HuH-7 (cell line): ENCODE results near the gene DDX6.
A peak's percentile ranks its signal among the peaks of the same experiment; 100 is the strongest.
"Not testable (repeated sequence)": the region's sequence is repeated elsewhere in the genome, so short reads cannot be mapped to it uniquely, and the experiment has no call there.

Experiments
- DNase-seq: peaks from one replicate; pipeline ENCODE4 v3.0.0; 2011; ENCODE audit warnings: low spot score

DDX6 gene

GRCh38 chr11:118791111-118791960 lies at the start of gene DDX6:
TSS of gene DDX6 (minus strand) at chr11:118791164. CDS start at chr11:118786251, 4,913 bp downstream.
- DNase-seq, result peak; percentile 82

GRCh38 chr11:118838905-118839553 lies 48.1 kb upstream of the DDX6 start:
- no peak for DNase-seq

- no peak for DNase-seq
Observed at GRCh38 chr11:118837868-118838267, 46.9 kb upstream of the DDX6 start.

GRCh38 chr11:118834427-118835028 lies 43.6 kb upstream of the DDX6 start:
- DNase-seq, result no peak

- DNase-seq, result no peak
Observed at GRCh38 chr11:118827118-118827517, 36.2 kb upstream of the DDX6 start.

- DNase-seq, result not testable (repeated sequence)
Observed at GRCh38 chr11:118822936-118823510, 32.1 kb upstream of the DDX6 start.

GRCh38 chr11:118820412-118821357 lies 29.7 kb upstream of the DDX6 start:
- no peak for DNase-seq

GRCh38 chr11:118820025-118820379 lies 29.0 kb upstream of the DDX6 start:
- not testable (repeated sequence) for DNase-seq

GRCh38 chr11:118819334-118820024 lies 28.5 kb upstream of the DDX6 start:
- DNase-seq, result no peak

GRCh38 chr11:118818130-118818529 lies 27.2 kb upstream of the DDX6 start:
- DNase-seq, result no peak

- DNase-seq, result no peak
Observed at GRCh38 chr11:118813551-118813950, 22.6 kb upstream of the DDX6 start.

GRCh38 chr11:118812485-118812884 lies 21.5 kb upstream of the DDX6 start:
- no peak for DNase-seq

GRCh38 chr11:118807800-118808778 lies 17.1 kb upstream of the DDX6 start:
- DNase-seq, result no peak

GRCh38 chr11:118806400-118806799 lies 15.4 kb upstream of the DDX6 start:
- no peak for DNase-seq

- DNase-seq, result no peak
Observed at GRCh38 chr11:118804094-118804493, 13.1 kb upstream of the DDX6 start.

GRCh38 chr11:118799372-118799771 lies 8.4 kb upstream of the DDX6 start:
- DNase-seq, result no peak

- DNase-seq, result no peak
Observed at GRCh38 chr11:118797510-118797909, 6.5 kb upstream of the DDX6 start.

GRCh38 chr11:118792570-118793124 lies 1.7 kb upstream of the DDX6 start:
- DNase-seq, result peak; percentile 93

GRCh38 chr11:118791961-118792569 lies 1.1 kb upstream of the DDX6 start:
- no peak for DNase-seq
